ENCODE data around the gene ARMC2.
"Not testable (repeated sequence)": the region's sequence is repeated elsewhere in the genome, so short reads cannot be mapped to it uniquely, and the experiment has no call there.

ARMC2 gene

DNA sequence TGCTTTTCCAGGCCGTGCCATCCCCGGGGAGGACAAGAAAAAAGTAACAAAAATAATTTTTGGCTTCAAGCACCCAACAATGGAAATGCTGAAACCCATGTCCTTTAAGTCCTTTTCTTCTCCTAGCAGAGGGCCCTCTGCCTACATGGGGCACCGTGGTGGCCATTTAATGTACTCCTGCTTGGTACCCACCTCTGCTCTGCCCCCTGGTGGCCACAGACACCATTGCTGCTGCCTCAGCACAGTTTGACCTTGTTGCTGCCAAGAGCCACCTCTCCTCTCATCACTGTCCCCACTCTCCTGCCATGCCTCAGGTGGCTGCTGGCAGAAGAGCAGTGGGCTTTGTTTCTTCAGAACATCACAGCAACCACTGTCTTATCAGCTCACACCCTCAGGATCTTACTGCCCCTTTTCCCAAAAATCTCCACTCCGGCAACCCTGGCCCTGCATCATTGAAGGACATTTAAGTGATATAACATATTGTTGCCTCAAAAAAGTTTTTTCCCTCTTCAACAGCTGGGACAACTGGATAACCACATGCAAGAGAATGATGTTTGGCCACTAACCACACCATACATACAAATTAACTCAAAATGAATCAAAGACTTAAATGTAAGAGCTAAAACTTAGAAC is 12.9 kb upstream of the ARMC2 start:
- DNase-seq: peak; percentile 84

DNA sequence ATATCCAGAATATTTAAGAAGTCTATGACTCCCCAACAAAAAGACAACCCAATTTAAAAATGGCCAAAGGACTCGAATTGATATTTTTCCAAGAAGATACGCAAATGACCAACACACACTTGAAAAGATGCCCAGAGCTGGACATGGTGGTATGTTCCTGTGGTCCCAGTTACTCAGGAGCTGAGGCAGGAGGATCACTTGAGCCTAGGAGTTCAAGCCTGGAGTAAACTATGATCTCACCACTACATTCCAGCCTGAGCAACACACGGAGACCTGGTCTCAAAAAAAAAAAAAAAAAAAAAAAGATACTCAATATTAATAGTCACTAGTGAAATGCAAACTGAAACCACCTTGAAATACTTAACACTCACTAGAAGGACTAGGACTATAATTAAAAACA is 12.2 kb upstream of the ARMC2 start:
- no peak for DNase-seq

DNA sequence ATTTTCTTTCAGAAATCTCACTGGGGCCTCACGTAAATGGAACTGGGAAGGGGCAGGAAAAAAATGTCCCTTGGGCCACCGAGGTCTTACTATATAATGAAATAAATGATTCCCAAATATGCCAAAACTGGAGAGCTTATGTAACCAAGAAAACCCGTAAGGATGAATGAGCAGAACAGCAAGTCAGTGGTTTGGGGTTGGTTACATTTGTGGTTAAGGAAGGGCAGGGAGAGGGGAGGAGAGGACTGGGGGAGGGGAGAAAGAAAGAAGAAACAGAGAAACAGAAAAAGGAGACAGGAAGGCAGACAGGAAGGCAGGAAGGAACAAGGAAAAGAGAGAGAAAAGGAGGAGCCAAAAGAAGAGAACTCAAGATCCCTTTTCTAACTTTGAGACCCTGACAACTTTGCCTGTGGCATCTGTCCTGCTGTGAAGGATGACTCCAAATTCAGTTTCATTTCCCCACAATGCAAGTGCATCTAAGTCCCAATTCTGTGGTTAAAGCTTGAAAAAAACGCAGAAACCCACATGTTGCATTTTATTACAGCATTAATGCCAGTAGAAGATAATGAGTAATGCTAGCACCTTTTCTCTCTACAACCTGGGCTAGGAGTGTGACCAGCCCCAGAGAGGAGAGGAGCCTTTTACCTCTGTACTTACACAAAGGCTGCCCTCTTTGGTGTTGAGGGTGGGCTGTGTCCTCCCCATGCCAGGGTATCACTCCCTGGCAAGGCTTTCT is 10.8 kb upstream of the ARMC2 start:
- DNase-seq: no peak

DNA sequence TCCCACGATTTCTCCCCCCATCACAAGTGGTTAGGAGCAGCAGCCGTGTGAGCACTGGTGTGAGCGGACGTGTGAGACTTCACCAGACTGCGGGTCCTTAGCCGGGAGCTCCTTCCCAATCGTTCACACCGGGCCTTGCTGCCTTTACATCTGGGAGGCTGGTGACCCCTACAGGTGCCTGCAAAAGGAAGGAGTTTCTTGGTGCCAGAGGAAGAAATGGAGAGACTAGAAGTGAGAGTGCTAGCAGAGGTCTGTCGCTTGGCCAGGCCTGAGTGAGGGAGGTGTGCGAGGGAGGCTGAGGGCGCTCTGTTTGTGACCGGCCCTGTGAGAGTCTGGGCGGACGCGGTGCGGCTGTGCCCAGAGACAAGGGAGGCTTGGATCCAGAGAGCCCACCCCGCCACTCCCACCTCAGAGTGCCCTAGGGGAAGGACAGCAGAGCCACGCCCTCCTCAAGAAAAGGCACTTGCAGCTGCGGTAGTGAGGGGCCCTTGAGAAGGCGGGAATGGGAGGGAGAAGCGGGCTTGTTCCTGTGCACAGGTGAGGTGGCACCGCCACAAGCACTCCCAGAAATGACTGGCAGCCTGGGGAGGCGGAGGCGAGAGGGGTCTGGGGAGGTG is 10.0 kb upstream of the ARMC2 start:
- DNase-seq: no peak

DNA sequence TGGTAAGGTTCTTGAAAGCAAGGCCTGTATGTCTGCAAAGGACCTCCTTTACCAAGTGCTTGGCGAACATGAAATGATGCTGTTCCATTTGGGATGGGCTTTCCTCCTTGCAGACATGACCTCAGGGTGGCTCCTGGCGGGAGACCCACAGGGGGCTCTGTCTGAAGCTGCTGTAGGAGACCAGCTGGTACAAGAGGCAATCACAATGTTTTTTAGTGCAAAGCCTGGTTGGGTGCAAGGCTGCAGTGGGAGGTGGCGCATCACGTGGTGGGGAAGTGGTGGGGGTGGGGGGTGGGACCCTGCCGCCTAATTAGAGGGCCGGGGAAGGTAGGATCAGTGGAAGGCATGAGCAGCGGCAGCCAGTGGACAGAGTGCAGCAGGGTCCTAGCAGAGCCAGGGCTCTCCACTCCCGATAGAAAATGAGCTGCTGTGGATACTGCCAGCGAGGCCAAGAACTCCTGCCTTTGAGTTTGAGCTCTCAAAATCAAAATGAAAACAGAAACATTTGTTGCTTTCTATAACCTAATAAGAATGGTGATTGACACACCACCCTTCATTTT is 9.1 kb upstream of the ARMC2 start:
- no peak for DNase-seq

DNA sequence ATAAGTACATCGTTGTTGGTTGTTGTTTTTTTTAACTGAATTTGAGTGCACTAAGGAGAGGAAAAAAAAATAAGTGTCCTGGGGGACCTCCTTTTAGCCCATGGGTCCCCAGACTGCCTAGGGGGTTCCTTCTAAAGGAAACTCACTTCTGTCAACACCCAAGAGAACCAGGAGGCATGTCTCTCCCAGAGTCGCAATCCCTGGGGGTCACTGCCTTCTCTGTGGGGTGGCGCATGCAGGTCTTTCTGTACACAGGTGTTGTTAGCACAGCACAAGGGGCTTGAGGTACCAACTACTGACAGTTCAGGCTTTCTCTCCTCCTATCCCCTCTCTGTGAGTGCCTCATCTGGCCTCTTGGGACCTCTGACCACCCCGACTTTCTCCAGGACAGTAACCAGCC is 7.3 kb upstream of the ARMC2 start:
- DNase-seq: no peak

DNA sequence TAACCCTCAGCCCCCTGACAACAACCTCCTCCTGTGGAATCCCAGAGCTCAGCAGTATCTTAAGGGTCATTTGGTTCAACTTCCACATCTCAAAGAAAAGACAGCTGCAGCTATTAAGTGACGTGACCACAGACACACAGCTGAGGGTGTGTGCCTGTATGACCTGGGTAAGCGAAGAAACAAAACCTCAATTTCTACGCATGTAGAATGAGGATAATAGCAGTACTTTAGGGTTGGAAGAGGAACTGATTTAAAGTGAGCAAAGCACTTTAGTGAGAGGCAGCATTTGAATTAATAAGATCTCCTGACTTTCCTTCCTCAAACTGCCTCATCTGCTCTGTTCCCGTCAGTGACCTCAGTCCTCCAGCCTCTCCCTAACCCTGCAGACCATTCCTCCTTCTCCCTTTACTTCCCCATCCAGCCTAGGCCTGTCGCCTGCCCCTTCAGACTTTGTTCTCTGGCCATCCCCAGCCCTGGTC is 6.8 kb upstream of the ARMC2 start:
- no peak for DNase-seq

DNA sequence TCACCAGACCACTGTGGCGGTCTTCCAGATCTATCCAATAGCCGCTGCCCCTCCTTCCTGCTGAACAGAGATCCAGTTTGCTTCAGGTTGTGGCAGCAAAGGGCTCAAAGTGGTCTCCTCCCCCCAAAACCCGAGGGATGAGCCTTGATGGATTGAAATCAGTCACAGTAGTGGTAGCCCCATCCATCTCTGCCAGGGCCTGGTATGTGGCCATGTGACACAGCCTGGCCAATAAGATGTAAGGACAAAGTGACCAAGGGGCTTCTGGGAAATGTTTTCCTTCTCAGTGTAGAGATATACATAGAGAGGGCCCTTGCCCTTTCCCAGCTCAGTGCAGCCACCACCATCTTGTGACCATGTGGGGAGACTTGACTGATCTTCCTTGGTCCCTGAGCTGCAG is 4.1 kb upstream of the ARMC2 start:
- DNase-seq: no peak

DNA sequence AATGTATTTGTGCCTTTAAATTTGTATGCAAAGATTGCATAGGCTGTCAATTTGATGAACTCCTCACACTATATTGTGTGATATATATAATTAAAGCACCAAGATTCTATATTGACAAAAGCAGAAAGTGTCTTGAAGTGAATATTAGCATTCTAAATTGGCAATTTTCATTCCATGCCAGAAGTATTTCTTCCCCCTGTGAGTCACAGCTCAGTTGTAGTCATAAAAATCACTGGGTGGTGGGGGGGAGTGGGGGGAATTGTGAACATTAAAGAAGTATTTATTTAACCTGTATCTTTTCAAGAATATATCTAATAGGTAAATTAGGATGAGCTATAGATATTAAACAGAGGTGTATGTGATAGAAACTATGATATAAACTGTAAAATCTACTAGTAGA is 3.1 kb upstream of the ARMC2 start:
- no peak for DNase-seq

DNA sequence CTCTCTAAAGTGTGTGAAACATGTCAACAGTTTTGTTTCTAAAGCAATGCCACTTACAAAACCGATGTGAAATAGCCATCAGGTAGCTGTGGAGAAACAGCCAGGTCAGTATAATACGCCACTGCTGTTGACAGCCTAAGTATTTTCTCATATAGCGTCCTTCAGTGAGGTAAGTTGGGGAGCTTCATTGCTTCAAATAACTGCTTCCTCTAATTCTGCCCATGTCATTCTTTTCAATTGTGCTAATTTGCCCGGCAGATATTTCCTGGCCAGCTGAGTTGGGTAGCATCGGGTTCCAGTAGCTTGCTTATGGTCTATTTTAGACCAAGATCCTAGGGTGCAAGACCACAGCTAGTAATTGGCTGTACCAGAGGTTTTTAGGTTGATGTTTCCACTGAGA is 2.1 kb upstream of the ARMC2 start:
- no peak for DNase-seq

DNA sequence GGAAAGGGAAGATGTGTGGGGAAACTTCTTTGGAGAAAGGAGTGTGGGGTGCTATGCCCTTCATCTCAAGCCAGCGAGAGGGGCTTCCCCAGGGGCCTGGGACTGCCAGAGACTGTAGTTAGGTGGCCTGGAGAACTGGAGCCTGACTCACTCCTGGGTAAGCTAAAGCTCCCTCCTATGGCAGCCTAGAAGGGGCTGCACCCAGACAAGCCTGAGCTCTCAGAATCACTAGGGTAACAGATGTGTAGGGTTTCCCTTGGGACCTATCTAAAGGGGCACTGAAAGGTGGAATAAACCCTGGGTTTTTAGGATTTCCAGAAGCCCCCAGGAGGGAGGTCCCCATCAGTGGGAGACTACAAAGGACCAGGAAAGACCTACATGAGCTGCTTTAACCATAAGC is 1.6 kb upstream of the ARMC2 start:
- DNase-seq: no peak

DNA sequence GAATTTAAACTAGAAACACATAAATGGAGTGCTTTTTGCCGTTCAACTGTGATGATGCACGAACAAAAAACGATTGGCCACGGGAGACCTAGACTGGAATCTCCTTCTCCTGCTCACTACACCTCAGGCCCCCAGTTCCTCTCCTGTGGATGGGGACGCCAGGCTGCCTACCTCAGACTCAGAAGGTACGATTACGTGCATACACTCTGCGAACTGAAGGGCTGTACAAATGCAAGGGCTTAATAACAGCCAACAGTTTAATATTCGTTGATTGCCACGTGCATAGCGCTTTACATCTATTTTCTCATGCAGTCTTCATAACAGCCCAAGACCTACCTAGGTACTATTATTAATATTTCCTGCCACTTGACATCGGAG is 495 bp upstream of the ARMC2 start:
- DNase-seq: no peak

DNA sequence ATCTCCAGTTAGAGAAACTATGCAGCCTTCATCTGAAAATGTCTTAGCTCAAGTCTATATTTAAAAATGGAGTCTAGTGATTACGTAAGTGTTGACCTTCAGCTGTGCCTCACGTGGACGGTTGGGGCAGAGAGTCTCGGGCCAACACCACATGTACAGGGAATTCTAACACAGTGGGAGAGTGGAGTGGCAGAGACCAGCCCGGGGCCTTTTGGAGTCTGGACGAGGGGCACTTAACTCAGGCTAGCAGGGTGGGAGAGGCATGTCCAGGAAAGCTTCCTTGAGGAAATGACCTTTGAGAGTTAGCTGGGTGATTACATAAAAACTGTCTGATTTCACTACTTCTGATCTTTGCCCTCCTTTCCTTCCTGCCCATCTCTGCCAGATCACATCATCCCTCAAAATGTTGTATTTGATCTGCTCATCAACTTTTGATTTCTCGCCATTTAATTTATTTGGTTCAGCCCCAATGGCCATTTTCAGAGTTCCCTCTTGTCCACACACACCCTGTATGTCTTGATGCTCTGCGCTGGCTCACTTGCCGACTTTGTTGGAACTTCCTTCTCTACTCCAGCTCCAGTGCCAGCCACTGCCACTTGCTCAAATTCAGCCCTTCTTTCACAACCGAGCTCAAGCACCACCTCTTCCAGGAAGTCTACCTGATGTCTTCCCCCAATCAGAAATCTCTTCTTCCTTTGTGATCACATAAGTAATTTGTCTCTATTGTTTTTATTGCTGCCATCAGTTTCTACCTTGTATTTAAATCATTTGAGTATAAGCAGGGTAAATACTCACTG is 2.6 kb downstream of the ARMC2 start:
- no peak for DNase-seq

DNA sequence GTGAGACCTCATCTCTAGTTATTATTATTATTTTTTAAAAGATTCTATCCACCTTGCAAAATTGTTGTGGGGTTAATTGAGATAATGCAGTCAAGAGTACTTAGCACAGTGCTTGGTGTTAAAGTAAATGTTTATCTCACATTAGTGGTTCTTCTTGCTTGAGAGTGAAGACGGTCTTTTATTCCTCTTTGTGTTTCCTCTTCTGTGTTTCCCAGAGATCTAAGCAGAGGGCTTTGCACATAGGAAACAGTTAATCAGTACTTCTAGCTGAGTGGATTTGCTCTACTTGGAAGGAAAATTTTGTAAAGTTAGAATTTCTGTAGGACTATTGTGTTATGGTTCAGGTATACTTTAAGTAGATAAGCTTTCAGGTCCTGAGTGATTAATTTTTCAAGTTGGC is 3.5 kb downstream of the ARMC2 start:
- DNase-seq: no peak

DNA sequence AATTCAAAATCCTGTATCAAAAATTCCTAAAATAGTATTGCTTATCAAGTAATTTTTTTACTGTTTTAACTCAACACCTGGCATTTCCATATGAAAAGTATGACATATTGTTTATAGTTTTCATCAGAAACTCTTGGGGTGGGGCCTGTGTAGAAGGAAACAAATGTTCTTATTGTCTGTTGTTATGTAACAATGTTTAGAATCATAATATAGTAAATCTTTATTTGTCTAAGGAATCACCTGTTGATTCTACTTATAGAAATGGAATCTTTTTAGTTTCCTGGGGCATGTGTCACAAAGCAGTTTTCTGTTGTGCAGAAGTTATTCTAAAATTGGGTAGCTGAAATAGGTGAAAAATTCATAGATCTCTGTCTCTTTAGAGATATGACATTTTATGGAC is 4.9 kb downstream of the ARMC2 start:
- DNase-seq: no peak

DNA sequence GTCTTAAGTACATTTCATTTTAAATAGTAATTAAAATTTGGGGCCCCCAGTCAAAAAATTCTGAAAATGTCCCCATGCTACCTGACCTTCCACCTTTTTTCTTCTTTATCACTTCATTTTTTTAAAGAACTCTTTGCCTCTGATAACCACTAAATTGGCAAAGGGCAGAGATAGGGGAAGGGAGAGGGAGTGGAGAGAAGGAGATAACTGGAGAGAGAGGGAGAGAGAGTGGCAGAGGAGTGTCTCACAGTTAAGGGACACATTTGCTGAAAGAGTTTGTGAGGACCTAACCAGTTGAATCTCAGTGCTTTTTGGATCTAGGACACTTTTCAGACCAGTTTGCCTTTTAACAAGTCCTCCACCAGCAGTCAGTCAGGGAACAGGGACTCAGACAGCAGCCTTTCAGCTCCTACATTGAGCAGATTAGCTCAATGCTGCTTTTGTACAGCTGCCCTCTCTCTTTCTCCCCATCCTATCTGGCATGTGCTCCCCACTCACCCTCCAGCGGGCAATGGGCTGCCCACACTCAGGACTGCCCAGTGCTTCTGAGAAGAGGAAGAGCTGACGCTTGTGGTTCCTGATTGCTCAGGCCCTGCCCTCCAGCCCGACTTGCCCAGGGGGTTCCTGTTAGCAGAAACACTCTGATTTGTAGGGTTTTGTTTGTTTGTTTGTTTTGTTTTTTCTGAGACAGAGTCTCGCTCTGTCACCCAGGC is 14.4 kb downstream of the ARMC2 start:
- no peak for DNase-seq

DNA sequence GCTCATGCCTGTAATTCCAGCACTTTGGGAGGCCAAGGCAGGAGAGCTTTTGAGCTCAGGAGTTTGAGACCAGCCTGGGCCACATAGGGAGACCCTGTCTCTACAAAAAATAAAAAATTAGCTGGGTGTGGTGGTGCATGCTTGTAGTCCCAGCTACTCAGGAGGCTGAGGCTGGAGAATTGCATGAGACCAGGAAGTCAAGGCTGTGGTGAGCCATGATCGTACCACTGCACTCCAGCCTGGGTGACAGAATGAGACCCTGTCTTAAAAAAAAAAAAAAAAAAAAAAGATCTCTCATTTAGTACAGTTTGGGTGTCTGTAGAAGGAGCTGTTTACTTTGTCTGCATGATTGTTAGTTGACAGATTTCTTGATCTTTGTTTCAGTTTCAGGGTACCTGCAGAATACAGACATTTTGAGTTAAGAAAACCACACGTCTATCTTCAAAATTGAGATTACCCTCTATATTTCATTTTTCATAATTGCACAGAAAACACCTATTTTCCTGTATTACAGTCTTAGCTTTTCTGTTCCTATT is 17.6 kb downstream of the ARMC2 start:
- DNase-seq: not testable (repeated sequence)

DNA sequence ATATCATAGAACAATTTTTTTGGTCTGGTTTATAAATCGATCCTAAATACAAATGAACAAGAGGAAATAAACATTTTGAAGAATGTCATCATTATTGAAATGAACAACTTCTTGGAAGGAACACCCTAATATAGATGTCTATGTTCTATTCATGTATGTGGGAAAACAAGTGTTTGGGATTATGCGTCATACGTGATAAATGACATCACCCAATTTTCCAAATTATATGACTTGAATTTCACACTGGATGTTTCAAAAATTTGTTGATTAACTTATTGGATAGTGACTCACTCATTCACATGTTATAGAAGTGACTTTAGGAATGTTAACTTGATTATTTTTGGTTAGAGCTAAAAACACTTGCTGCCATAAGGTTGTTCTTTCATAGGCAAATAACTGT is 18.6 kb downstream of the ARMC2 start:
- DNase-seq: no peak

DNA sequence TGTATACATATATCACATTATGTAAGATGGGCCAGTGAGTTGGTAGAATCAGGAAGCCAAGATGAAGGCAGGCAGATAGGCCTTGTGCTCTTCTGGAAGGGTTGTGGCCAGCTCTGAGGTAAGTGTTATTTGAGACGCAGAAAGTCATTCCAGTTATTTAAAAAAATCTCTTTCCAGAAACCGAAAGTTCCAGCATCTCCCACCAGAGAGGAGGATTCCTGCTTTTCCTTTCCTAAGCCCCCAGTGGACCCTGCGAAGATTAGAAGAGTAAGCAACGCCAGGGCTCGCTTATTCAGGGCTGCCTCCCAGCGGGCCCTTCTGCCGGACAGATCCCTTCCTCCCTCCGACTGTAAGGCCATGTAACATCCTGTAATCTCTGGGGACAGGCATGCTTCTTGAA is 20.4 kb downstream of the ARMC2 start:
- no peak for DNase-seq

DNA sequence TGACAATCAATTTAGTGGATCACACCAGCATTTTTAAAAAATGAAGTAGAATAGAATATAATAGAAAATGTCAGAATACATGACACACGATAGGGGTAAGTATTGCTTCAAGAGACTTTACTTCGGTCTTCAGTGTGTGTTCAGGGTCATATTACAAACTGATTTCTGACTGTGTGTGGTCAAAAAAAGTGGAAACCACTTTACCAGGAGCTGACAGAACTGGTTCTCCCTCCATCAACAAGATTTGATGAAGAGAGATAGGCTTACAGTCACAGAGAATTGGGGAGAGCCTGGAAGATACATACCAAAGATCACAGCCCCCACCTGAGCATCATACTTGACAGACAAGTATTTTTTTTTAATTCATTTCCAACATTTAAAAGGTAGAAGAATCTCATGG is 21.7 kb downstream of the ARMC2 start:
- no peak for DNase-seq

DNA sequence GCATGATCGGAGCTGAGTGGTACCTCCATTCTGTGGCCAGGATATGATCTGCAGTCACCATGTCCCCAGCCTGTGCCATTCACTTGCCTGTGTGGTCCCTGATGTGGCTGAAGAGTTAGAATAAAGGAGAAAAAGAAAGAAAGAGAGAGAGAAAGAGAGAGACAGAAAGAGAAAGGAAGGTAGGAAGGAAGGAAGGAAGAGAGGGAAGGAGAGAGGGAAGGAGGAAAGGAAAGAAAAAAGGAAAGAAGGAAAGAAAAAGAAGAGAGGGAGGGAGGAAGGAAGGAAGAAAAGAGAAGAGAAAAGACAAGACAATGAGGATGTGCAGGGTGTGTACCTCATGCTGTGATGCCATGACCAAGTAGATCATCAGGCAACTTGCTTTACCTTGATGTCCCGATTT is 22.1 kb downstream of the ARMC2 start:
- no peak for DNase-seq

DNA sequence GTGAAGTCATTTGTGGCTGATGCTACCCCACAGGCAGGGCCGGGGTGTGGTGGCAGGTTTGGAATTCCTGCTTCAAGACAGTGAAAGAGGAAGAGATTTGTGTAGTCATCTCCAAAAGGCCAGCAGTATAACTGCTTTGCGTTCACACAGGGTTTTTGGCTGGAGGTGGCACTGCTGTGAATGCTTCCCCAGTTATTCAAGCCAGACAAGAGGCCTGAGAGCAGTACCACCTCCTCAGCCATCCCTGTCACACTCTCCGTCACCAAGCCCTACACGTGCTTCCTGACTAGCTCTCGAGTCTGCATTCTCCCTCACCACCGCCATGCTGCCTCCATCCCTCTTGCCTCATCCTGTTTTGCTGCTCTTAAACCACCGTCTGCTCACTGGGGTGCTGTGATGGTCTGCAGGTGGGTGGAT is 23.9 kb downstream of the ARMC2 start:
- no peak for DNase-seq

Measured in stimulated activated CD4-positive, alpha-beta T cell treated with anti-CD3 and anti-CD28 coated beads, Interleukin-4, amount 100 ng/mL, for 1 hour (primary cell).